ENCODE measurements around the gene SEMA6B.

Gene SEMA6B

GRCh38 chr19:4539693-4540581, 19.5 kb downstream of the SEMA6B start, which contains the start of gene LRG1:
LRG1 (minus strand) TSS chr19:4540036; CDS start chr19:4540013, 23 bp downstream.
- TF ChIP-seq ZFX (IDR thresholded peaks at IDR 0.05): no peak
- TF ChIP-seq CTCF (conservative IDR thresholded peaks at IDR 0.05): no peak
- H3K27ac ChIP-seq: peak within 1 kb of the TSS; percentile 34

- TF ChIP-seq CTCF (conservative IDR thresholded peaks at IDR 0.05) (no peak), ZFX (IDR thresholded peaks at IDR 0.05) (no peak)
- H3K27ac ChIP-seq: peak overlapping the region; percentile 34
Observed at GRCh38 chr19:4539169-4539692, 20.3 kb downstream of the SEMA6B start.

GRCh38 chr19:4538601-4538954, 20.9 kb downstream of the SEMA6B start:
- TF ChIP-seq ZFX (IDR thresholded peaks at IDR 0.05) (no peak), CTCF (conservative IDR thresholded peaks at IDR 0.05) (no peak)
- no peak overlapping the region for H3K27ac ChIP-seq

- H3K27ac ChIP-seq: peak overlapping the region; percentile 85
- TF ChIP-seq ZFX (IDR thresholded peaks at IDR 0.05): no peak
- TF ChIP-seq CTCF (conservative IDR thresholded peaks at IDR 0.05): no peak
Observed at GRCh38 chr19:4537953-4538600, 21.4 kb downstream of the SEMA6B start.

GRCh38 chr19:4536798-4537197, 22.7 kb downstream of the SEMA6B start:
- peak overlapping the region; percentile 85 for H3K27ac ChIP-seq
- TF ChIP-seq CTCF (conservative IDR thresholded peaks at IDR 0.05) (no peak), ZFX (IDR thresholded peaks at IDR 0.05) (no peak)

GRCh38 chr19:4534836-4535658, 24.4 kb downstream of the SEMA6B start, which contains the start of gene PLIN5:
PLIN5 (minus strand) TSS chr19:4535224; CDS start chr19:4534074, 1,150 bp downstream.
- no peak for TF ChIP-seq CTCF (conservative IDR thresholded peaks at IDR 0.05)
- TF ChIP-seq ZFX (IDR thresholded peaks at IDR 0.05): no peak
- H3K27ac ChIP-seq: peak within 1 kb of the TSS; percentile 85
